ENCODE results near the gene CAB39. TPM values are rescaled to one million over a fixed set of nuclear protein-coding genes. Genes with fewer than 3 reads are reported as not detected.

CAB39 gene
- polyA plus RNA-seq, 1 experiment, result 23.6 TPM

DNA sequence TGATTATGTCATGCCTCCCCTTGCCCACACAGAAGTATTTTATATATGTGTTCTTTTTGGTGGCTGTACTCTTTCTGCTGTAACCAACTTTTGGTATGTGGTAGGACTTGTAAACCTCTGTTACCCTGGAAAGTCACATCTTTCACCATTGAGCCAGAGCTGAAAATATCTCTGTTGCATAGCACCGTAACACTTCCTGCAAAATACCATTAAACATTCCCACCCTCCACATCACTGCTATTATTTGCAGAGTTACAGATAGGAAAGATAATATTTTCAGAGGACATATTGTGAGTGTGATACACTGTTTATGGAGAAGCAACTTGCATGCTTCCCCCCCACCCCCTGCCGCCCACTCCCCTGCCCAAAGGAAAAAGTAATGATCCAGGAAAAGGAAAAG lies 44.8 kb downstream of the CAB39 start:
- ChIA-PET POLR2A (no interaction called here), CTCF (interaction anchor here (1.0 to 1.6 kb wide), 3 partner anchors 10 to 45 kb away, joined by 3 read pairs; partner anchors contain the start of gene CAB39)
- Histone ChIP-seq H3K36me3 (ENCODE audit: control insufficient read depth, insufficient read depth, low read length) (no peaks in the 10 kb centered on the region; the same call in 1 of the 2 replicates), H3K4me3 (ENCODE audit: low read depth, low read length) (no peak overlapping the region), H3K27me3 (ENCODE audit: control insufficient read depth, insufficient read depth, low read length) (no peaks in the 10 kb centered on the region)
- TF ChIP-seq, protein P1, sequence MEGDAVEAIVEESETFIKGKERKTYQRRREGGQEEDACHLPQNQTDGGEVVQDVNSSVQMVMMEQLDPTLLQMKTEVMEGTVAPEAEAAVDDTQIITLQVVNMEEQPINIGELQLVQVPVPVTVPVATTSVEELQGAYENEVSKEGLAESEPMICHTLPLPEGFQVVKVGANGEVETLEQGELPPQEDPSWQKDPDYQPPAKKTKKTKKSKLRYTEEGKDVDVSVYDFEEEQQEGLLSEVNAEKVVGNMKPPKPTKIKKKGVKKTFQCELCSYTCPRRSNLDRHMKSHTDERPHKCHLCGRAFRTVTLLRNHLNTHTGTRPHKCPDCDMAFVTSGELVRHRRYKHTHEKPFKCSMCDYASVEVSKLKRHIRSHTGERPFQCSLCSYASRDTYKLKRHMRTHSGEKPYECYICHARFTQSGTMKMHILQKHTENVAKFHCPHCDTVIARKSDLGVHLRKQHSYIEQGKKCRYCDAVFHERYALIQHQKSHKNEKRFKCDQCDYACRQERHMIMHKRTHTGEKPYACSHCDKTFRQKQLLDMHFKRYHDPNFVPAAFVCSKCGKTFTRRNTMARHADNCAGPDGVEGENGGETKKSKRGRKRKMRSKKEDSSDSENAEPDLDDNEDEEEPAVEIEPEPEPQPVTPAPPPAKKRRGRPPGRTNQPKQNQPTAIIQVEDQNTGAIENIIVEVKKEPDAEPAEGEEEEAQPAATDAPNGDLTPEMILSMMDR (IDR thresholded peaks at IDR 0.05; ENCODE audit: insufficient read depth, low read depth, low read length), result no peak
- peak; percentile 82 for DNase-seq (ENCODE audit: low read depth)

DNA sequence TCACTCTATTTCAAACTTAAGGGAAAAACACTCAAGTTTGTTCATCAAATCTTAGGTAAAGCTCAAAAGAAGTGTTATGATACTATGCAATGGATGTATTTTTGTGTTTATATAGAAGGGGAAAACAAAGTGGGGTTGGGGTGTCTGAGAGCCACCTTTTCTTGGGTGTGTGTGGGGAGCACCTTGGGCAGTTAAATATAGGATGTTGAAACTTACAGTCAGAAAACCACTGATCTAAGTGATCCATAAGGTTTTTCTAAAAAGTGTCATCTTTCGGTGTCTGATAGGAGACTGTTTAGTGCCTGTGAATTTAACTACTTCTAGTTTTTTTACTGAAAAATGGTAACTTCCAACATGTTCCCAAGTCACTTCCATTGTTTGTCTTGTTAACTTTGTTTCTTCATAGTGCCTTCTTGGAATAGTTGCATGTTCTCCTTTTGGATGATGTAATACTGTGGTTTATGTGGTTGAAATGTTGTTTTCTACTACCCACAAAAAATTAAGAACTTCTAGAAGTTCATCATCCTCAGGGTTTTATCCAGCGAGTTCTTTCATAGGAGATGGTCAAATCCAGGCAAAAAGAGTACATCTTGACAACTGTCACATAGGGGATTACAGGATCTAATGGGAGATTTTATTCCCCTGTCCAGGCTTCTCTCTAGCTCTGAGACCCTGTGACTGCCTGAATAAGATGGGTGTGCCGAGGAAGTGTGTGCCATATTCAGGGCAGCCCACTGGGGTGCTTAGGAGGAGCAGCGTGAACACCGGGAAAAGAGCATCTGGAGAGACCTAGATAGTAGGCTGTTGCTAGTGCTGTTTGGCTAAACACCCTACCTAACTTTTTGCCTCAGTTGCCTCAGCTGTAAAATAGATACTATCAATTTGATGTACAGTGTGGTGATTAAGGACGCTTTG lies 46.2 kb downstream of the CAB39 start:
- ChIA-PET CTCF (interaction anchor here (1.2 to 1.6 kb wide), 3 partner anchors 10 to 40 kb away, joined by 3 to 4 read pairs (median 3); no protein-coding TSS in a partner anchor), POLR2A (no interaction called here)
- Histone ChIP-seq H3K27me3 (ENCODE audit: control insufficient read depth, insufficient read depth, low read length) (no peaks in the 10 kb centered on the region), H3K36me3 (ENCODE audit: control insufficient read depth, insufficient read depth, low read length) (no peaks in the 10 kb centered on the region), H3K4me3 (ENCODE audit: low read depth, low read length) (no peak overlapping the region)
- TF ChIP-seq, protein P1 (IDR thresholded peaks at IDR 0.05; ENCODE audit: insufficient read depth, low read depth, low read length), result no peak
- peak; percentile 89 for DNase-seq (ENCODE audit: low read depth)

GRCh38 chr2:230759481-230760167 lies 47.0 kb downstream of the CAB39 start:
- no peaks in the 10 kb centered on the region for H3K27me3 ChIP-seq (ENCODE audit: control insufficient read depth, insufficient read depth, low read length)
- ChIA-PET CTCF (interaction anchor here (1.2 to 1.6 kb wide), 2 partner anchors 9 to 39 kb away, joined by 3 to 4 read pairs; no protein-coding TSS in a partner anchor), POLR2A (no interaction called here)
- no peak for DNase-seq (ENCODE audit: low read depth)
- H3K4me3 ChIP-seq (ENCODE audit: low read depth, low read length), result no peak overlapping the region
- TF ChIP-seq, protein P1 (IDR thresholded peaks at IDR 0.05; ENCODE audit: insufficient read depth, low read depth, low read length), result no peak
- H3K36me3 ChIP-seq (ENCODE audit: control insufficient read depth, insufficient read depth, low read length), result no peaks in the 10 kb centered on the region

GRCh38 chr2:230761704-230762103 lies 49.1 kb downstream of the CAB39 start:
- H3K4me3 ChIP-seq (ENCODE audit: low read depth, low read length), result no peak overlapping the region
- H3K27me3 ChIP-seq (ENCODE audit: control insufficient read depth, insufficient read depth, low read length), result no peaks in the 10 kb centered on the region
- peaks cover 3% of the 10 kb centered on the region for H3K36me3 ChIP-seq (ENCODE audit: control insufficient read depth, insufficient read depth, low read length)
- no peak for DNase-seq (ENCODE audit: low read depth)
- TF ChIP-seq, protein P1 (IDR thresholded peaks at IDR 0.05; ENCODE audit: insufficient read depth, low read depth, low read length), result no peak
- CTCF ChIA-PET, result interaction anchor here (0.6 to 1.6 kb wide), 6 partner anchors 13 to 47 kb away, joined by 3 to 5 read pairs (median 4); no protein-coding TSS in a partner anchor
- POLR2A ChIA-PET, result no interaction called here
